Activated T-cell treated with anti-CD3 and anti-CD28 coated beads, Interleukin-2, amount 50 U/mL, for 72 hours (primary cell): ENCODE results near the gene C1orf35. TPM values are rescaled to one million over a fixed set of nuclear protein-coding genes. Genes with fewer than 3 reads are reported as not detected.
"Not testable (repeated sequence)": the region's sequence is repeated elsewhere in the genome, so short reads cannot be mapped to it uniquely, and the experiment has no call there.

Experiments used
- ATAC-seq, 2 donors: fragments of 150-1000 bp; cut with Tn5 transposase; replicated peaks in 1 of 2; 2 replicates each; pipeline ENCODE4 v1.10.0; 2021; ENCODE audit warnings: moderate library complexity in 2 of 2, mild to moderate bottlenecking in 1 of 2
- DNase-seq, 2 donors: peaks; one replicate each; pipeline ENCODE4 v3.0.0; 2021 to 2022; ENCODE audit warnings: mixed read lengths in 1 of 2
- H3K27ac Mint-ChIP-seq: one replicate; pipeline ENCODE4 v1.8.0; 2022; ENCODE audit warnings: mild to moderate bottlenecking, moderate library complexity, mixed read lengths
- H3K27me3 Mint-ChIP-seq: one replicate; pipeline ENCODE4 v1.8.0; 2022; ENCODE audit warnings: low read depth, mixed read lengths
- H3K36me3 Mint-ChIP-seq, 2 donors: one replicate each; pipeline ENCODE4 v1.8.0; 2022; ENCODE audit warnings: mixed read lengths in 2 of 2, mild to moderate bottlenecking in 1 of 2; ENCODE audit not compliant: insufficient read depth in 2 of 2
- H3K4me1 Mint-ChIP-seq: one replicate; pipeline ENCODE4 v1.8.0; 2022; ENCODE audit warnings: low read depth, mixed read lengths
- H3K4me3 Mint-ChIP-seq, 2 donors: one replicate each; pipeline ENCODE4 v1.8.0; 2022; ENCODE audit warnings: mild to moderate bottlenecking in 2 of 2, mixed read lengths in 2 of 2, moderate library complexity in 2 of 2
- H3K9me3 Mint-ChIP-seq, 2 donors: one replicate each; pipeline ENCODE4 v1.8.0; 2022; ENCODE audit warnings: mixed read lengths in 2 of 2
- total RNA-seq, 2 donors: library from RNA; stranded (reverse); gene quantifications; one replicate each; pipeline ENCODE4 v1.2.3, GENCODE V29; 2022

C1orf35 gene
- total RNA-seq, 2 donors from 2014 or later, result 18.2 to 27.3 TPM

DNA sequence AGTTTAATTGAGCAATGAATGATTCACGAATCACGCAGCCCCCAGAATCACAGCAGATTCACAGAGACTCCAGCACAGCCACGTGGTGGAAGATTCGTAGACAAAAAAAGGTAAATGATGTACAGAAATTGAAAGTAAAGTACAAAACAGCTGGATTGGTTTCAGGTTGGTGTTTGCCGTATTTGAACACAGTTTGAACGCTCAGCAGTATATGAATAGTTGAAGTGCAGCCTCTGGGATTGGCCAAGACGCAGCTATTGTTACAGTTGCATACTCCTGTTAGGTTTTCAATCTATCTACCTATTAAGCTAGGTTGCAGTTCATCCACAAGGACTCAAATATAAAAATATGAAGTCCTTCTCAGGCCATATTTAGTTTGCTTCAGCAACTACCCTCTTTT lies 9.0 kb upstream of the C1orf35 start:
- Mint-ChIP-seq H3K4me1 (peaks cover 29% of the 10 kb centered on the region), H3K9me3 (peaks cover 0 to 1% of the 10 kb centered on the region in 2 donors), H3K27me3 (no peaks in the 10 kb centered on the region), H3K27ac (no peak overlapping the region), H3K36me3 (peaks cover 0 to 3% of the 10 kb centered on the region in 2 donors), H3K4me3 (no peak overlapping the region)
- DNase-seq (no peak), ATAC-seq (no peak)

DNA sequence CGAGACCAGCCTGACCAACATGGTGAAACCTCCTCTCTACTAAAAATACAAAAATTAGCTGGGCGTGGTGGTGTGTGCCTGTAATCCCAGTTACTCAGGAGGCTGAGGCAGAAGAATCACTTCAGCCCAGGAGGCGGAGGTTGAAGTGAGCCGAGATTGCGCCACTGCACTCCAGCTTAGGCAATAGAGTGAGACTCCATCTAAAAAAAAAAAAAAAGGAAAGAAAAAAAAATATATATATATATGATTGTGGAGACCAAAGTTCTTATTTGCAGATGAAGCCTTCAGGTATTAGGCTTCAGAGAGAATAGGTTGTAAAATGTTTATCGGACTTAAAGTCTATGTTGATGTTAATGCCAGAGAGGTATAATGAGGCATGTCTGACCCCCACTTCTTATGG lies 8.2 kb upstream of the C1orf35 start:
- ATAC-seq, H3K4me3 Mint-ChIP-seq, H3K36me3 Mint-ChIP-seq, H3K27ac Mint-ChIP-seq, H3K9me3 Mint-ChIP-seq, H3K27me3 Mint-ChIP-seq, DNase-seq: not testable (repeated sequence)
- peaks cover 33% of the 10 kb centered on the region for H3K4me1 Mint-ChIP-seq

DNA sequence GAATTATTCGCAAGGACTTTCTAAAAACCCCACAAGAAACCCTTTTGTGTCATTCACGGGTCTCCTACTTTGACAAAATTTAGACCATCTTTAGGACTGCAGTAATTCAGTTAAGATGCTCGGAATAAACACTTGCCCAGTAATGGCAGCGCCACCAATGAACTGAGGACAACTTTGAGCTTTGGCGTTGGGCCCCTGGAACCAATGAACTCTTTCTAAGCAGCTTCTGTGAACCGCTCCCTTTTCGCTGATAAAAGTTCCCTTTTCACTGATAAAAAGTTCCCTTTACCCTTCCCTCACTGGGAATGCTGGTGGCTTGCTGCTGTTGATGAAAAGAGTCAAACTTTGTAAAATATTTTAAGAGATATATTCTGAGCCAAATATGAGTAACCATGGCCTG lies 7.4 kb upstream of the C1orf35 start:
- DNase-seq (no peak), ATAC-seq (no peak)
- Mint-ChIP-seq H3K27me3 (no peaks in the 10 kb centered on the region), H3K36me3 (peaks cover 0 to 2% of the 10 kb centered on the region in 2 donors), H3K4me1 (peaks cover 33% of the 10 kb centered on the region), H3K27ac (no peak overlapping the region), H3K4me3 (peak overlapping the region in 1 of 2 donors; percentile 93), H3K9me3 (no peaks in the 10 kb centered on the region)

DNA sequence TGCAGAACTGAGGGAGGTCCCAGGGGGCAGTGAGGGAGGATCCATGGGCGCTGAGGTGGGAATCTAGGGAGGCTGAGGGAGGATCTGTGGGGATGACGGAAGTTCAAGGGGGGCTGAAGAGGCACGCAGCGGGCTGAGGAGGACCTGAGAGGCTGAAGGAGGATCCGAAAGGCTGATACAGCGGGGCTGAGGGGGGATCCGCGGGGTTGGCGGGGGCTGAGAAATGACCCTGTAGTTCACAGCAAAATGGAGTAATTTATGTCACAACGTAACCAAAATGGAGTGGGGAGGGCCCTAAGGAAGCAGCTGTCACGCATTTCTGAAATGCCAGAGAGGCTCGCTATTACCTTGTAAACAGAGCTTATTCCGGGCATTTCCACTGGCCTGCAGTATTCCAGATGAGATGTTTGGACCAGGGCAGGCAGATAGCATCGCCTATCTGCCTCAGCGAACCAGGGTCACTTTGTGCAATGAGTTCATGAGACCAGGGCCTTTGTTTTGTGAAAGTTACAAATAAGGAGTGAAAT lies 6.9 kb upstream of the C1orf35 start:
- DNase-seq (no peak), ATAC-seq (no peak)
- H3K27ac Mint-ChIP-seq, result peak overlapping the region; percentile 95
- H3K36me3 Mint-ChIP-seq, result peaks cover 0 to 2% of the 10 kb centered on the region in 2 donors
- H3K4me1 Mint-ChIP-seq, result peaks cover 33% of the 10 kb centered on the region
- no peaks in the 10 kb centered on the region for H3K27me3 Mint-ChIP-seq
- H3K9me3 Mint-ChIP-seq, result no peaks in the 10 kb centered on the region
- H3K4me3 Mint-ChIP-seq, result peak overlapping the region; percentile 93 to 94

- peak; percentile 97 to 100 for DNase-seq
- ATAC-seq, result peak; percentile 96 to 97
- no peaks in the 10 kb centered on the region for H3K27me3 Mint-ChIP-seq
- no peaks in the 10 kb centered on the region for H3K9me3 Mint-ChIP-seq
- peak within 1 kb of the TSS; percentile 93 to 94 for H3K4me3 Mint-ChIP-seq
- H3K27ac Mint-ChIP-seq, result peak within 1 kb of the TSS; percentile 95
- H3K4me1 Mint-ChIP-seq, result peaks cover 40% of the 10 kb centered on the region
- H3K36me3 Mint-ChIP-seq, result peaks cover 0 to 2% of the 10 kb centered on the region in 2 donors
These were observed 6.2 kb upstream of the C1orf35 start, which contains the start of gene MRPL55 for GRCh38 chr1:228109073-228109961. Gene MRPL55, minus strand, starts transcription at chr1:228109299. Its CDS starts 1,039 bp downstream, at chr1:228108260.

DNA sequence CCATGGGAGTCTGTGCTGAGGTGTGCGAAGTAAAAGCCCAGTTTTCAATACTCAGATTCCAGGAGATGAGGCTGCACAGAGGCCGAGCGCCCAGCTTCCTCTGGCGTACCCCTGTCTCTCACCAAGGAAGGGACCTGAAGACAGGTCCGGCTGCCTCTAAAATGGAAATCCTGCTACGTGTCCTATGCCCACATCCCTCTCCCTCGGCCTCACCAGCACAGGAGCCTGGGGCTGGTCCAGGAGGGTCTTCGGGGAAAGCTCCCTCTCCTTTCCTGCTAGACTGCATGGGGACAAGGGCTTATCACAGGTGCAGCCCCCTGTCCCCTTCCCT lies 5.6 kb upstream of the C1orf35 start:
- Mint-ChIP-seq H3K27me3 (no peaks in the 10 kb centered on the region), H3K27ac (peak overlapping the region; percentile 57), H3K4me3 (peak overlapping the region; percentile 93 to 94), H3K4me1 (peaks cover 45% of the 10 kb centered on the region), H3K36me3 (peaks cover 0 to 2% of the 10 kb centered on the region in 2 donors), H3K9me3 (no peaks in the 10 kb centered on the region)
- ATAC-seq (no peak), DNase-seq (no peak)

- peaks cover 51% of the 10 kb centered on the region for H3K4me1 Mint-ChIP-seq
- H3K4me3 Mint-ChIP-seq, result peak overlapping the region; percentile 93 to 94
- DNase-seq, result no peak
- ATAC-seq, result no peak
- H3K27ac Mint-ChIP-seq, result peak overlapping the region; percentile 57
- H3K27me3 Mint-ChIP-seq, result no peaks in the 10 kb centered on the region
- H3K9me3 Mint-ChIP-seq, result no peaks in the 10 kb centered on the region
- H3K36me3 Mint-ChIP-seq, result peaks cover 0 to 4% of the 10 kb centered on the region in 2 donors
These were observed 5.0 kb upstream of the C1orf35 start for GRCh38 chr1:228108055-228108690.

- H3K27ac Mint-ChIP-seq, result no peak overlapping the region
These were observed 4.5 kb upstream of the C1orf35 start for GRCh38 chr1:228107636-228108035.

GRCh38 chr1:228106800-228107054 lies 3.6 kb upstream of the C1orf35 start:
- H3K36me3 Mint-ChIP-seq, result peaks cover 0 to 4% of the 10 kb centered on the region in 2 donors
- H3K27ac Mint-ChIP-seq, result no peak overlapping the region
- H3K27me3 Mint-ChIP-seq, result no peaks in the 10 kb centered on the region
- peaks cover 51% of the 10 kb centered on the region for H3K4me1 Mint-ChIP-seq
- no peak for DNase-seq
- no peak overlapping the region for H3K4me3 Mint-ChIP-seq
- no peak for ATAC-seq
- H3K9me3 Mint-ChIP-seq, result no peaks in the 10 kb centered on the region

More at GRCh38 chr1:228107636-228108035, 4.5 kb upstream of the C1orf35 start:
- DNase-seq (no peak), ATAC-seq (no peak)
- H3K4me1 Mint-ChIP-seq, result peaks cover 51% of the 10 kb centered on the region
- H3K4me3 Mint-ChIP-seq, result peak overlapping the region; percentile 93 to 94
- peaks cover 0 to 4% of the 10 kb centered on the region in 2 donors for H3K36me3 Mint-ChIP-seq
- H3K9me3 Mint-ChIP-seq, result no peaks in the 10 kb centered on the region
- no peaks in the 10 kb centered on the region for H3K27me3 Mint-ChIP-seq

DNA sequence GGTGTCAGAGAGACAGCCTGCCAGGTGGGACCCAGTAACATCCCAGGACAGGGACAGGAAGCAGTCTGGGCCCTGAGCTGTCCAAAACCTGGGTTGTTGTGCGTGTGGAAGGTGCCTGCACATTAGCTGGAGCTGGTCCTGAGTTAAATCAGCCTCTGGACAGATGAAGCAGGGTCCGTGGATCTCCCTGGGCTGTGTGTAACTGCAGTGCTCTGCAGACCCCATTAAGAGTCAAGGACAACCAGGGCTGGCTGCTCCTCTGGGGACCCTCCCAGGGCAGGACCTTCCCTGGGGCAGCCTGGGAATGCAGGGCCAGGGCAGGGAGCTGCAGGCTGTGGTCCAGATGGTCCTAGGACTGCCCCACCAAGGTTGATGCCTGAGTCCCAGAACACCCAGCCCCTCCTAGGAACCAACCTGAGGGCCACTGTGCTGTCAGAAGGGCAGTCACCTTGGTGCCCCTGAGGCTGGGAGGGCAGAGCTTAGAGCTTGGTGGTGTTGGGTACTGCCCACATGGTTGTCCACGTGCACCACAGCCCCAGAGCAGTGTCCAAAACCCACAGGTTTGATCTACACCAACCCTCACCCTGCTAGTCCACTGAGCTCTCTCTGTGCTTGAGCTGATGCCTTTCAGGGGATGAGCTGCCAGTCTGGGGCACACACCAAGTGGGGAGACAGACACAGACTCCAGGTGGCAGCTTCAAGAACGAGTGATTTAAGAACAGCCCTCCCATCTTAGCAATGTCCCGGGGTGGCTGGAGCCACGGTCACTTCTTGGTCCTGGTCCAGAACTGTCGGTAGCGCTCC lies 3.1 kb upstream of the C1orf35 start:
- ATAC-seq, result no peak
- DNase-seq, result no peak
- Mint-ChIP-seq H3K9me3 (no peaks in the 10 kb centered on the region), H3K36me3 (peaks cover 0 to 4% of the 10 kb centered on the region in 2 donors), H3K4me3 (no peak overlapping the region), H3K27me3 (no peaks in the 10 kb centered on the region), H3K4me1 (peaks cover 56% of the 10 kb centered on the region), H3K27ac (no peak overlapping the region)

GRCh38 chr1:228105270-228105995 lies 2.3 kb upstream of the C1orf35 start:
- H3K27me3 Mint-ChIP-seq, result no peaks in the 10 kb centered on the region
- H3K4me1 Mint-ChIP-seq, result peaks cover 51% of the 10 kb centered on the region
- no peak for DNase-seq

DNA sequence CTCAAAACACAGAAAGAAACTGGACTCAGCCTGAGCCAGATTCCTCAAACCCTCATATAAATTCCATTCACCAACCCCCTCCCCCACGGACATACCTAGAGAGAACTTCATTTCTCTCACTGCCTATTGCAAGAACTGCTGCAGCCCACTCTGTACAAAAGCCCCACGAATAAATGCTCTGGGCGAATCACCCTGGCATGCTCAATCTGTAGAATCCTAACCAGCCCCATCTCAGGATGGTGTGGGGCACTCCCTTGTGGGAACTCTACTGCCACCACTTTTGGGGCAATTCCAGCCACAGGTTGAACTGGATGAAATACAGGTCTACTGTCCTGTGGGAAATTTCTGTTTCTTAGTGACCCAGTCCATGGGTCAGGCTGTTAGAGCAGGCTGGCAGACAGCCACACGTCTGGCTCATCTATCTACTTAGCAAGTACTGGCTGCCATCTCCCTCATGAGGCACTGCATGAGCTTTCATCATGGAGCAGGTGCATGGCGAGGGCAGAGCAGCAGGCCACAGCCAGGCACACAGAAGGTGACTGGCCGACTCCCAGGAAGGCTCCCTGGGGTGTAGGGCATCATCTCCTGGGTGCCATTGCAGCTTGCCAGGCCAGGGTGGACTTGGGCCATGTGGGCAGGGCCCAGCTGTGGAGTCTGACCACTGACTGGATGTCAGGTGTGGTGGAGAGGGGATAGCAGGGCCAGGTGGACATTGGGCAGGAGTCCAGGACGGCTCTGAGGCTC lies 1.6 kb upstream of the C1orf35 start:
- Mint-ChIP-seq H3K36me3 (peaks cover 0 to 2% of the 10 kb centered on the region in 2 donors), H3K4me3 (peak overlapping the region; percentile 73 to 94), H3K4me1 (peaks cover 49% of the 10 kb centered on the region), H3K9me3 (no peaks in the 10 kb centered on the region), H3K27ac (peak overlapping the region; percentile 60), H3K27me3 (no peaks in the 10 kb centered on the region)
- ATAC-seq (no peak), DNase-seq (no peak)

More at GRCh38 chr1:228105270-228105995, 2.3 kb upstream of the C1orf35 start:
- Mint-ChIP-seq H3K27ac (no peak overlapping the region), H3K36me3 (peaks cover 0 to 4% of the 10 kb centered on the region in 2 donors), H3K9me3 (no peaks in the 10 kb centered on the region), H3K4me3 (no peak overlapping the region)
- no peak for ATAC-seq
